HepG2 (cell line): ENCODE results near the gene CT47A1.

Experiments used
- ATF4 ChIP-seq, 2 experiments: fragments of 450-650 bp in 1 of 2; sonication (generic) in 1 of 2; formaldehyde crosslinking; IDR thresholded peaks; 2 replicates each; pipeline versions ENCODE4 v1.5.0 to v1.8.0; 2020 to 2022; ENCODE audit warnings: mild to moderate bottlenecking in 1 of 2, missing genetic modification reagents in 1 of 2
- BRCA1 ChIP-seq: sonication (generic); formaldehyde crosslinking; IDR thresholded peaks from 2 replicates; pipeline ENCODE4 v1.4.0; 2020; ENCODE audit warnings: missing genetic modification reagents
- ESRRA ChIP-seq: sonication (generic); formaldehyde crosslinking; IDR thresholded peaks from 2 replicates; pipeline ENCODE4 v1.5.1; 2020; ENCODE audit warnings: mild to moderate bottlenecking, low read depth, missing genetic modification reagents
- FOXK1 ChIP-seq: sonication (generic); formaldehyde crosslinking; IDR thresholded peaks from 2 replicates; pipeline ENCODE4 v1.4.0; 2020; ENCODE audit warnings: low read depth, missing genetic modification reagents, borderline replicate concordance
- RAD21 ChIP-seq: fragments of 450-650 bp; formaldehyde crosslinking; IDR thresholded peaks from 2 replicates; pipeline ENCODE4 v1.5.0; 2020; ENCODE audit warnings: mild to moderate bottlenecking
- SCMH1 ChIP-seq: sonication (generic); formaldehyde crosslinking; IDR thresholded peaks from 2 replicates; pipeline ENCODE4 v1.9.0; 2021; ENCODE audit warnings: missing genetic modification reagents, mild to moderate bottlenecking, borderline replicate concordance
- TBP ChIP-seq: sonication (generic); formaldehyde crosslinking; IDR thresholded peaks from 2 replicates; pipeline ENCODE4 v1.5.0; 2020; ENCODE audit warnings: missing genetic modification reagents
- ZKSCAN8 ChIP-seq: IDR thresholded peaks from 2 replicates; pipeline ENCODE4 v1.6.1; 2016; ENCODE audit warnings: borderline replicate concordance, missing genetic modification reagents, missing compliant biosample characterization
- TF ChIP-seq, protein P1 (sequence below): IDR thresholded peaks from 2 replicates; pipeline ENCODE4 v1.6.1; 2012; ENCODE audit warnings: low read depth, low read length, improper control_type of control experiment

DNA sequence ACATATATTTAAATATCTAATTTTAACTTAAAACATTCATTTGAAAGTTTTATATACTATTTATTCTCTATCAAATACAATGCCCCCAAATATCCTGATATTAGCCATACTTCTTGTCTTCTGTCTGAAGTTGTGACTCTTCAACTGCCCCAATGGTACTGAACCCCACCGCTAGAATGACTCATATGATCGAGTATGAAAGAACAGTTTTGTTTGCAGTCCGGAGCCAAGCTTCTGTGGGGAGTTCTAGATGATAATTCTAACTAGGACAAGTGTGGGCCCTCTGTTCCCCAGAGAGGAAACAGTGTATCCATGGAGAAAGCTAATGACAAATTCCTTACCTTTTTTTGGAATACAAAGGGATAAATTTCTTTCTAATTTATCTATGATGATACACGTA, 24.7 kb upstream of the CT47A1 start:
- TF ChIP-seq, protein P1, sequence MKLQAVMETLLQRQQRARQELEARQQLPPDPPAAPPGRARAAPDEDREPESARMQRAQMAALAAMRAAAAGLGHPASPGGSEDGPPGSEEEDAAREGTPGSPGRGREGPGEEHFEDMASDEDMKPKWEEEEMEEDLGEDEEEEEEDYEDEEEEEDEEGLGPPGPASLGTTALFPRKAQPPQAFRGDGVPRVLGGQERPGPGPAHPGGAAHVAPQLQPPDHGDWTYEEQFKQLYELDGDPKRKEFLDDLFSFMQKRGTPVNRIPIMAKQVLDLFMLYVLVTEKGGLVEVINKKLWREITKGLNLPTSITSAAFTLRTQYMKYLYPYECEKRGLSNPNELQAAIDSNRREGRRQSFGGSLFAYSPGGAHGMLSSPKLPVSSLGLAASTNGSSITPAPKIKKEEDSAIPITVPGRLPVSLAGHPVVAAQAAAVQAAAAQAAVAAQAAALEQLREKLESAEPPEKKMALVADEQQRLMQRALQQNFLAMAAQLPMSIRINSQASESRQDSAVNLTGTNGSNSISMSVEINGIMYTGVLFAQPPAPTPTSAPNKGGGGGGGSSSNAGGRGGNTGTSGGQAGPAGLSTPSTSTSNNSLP: no peak
- no peak for TF ChIP-seq SCMH1 (CRISPR knock-in tag)
- TF ChIP-seq ZKSCAN8 (CRISPR knock-in tag): no peak
- no peak for TF ChIP-seq FOXK1 (CRISPR knock-in tag)
- no peak for TF ChIP-seq ESRRA (CRISPR knock-in tag)
- TF ChIP-seq ATF4 (CRISPR knock-in tag; IDR thresholded peaks at IDR 0.05): no peak
- no peak for TF ChIP-seq RAD21 (CRISPR knock-in tag)
- TF ChIP-seq TBP (CRISPR knock-in tag): no peak
- TF ChIP-seq BRCA1 (CRISPR knock-in tag): no peak
